ENCODE measurements around the gene CALHM1. TPM values are rescaled to one million over a fixed set of nuclear protein-coding genes. Genes with fewer than 3 reads are reported as not detected.

Gene CALHM1
- total RNA-seq, 1 donor from 2014 or later = not detected

DNA sequence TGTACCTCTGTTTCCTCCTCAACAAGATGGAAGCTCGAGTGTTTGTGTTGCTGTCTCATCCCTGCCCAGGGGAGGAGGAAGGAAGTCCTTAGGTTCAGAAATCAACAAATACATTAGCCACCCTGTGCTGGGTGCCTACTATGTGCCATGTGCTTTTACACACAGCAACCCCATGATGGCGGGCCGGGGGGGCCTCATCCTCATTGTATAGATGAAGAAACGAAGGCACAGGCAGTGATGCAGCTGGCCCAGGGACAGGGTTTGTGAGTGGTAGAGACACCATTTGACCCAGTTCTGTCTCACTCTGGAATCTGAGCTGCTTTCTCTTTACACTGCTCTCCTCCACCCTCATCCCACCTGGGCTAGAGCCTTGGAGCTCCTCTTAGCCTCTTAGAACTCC is 4.7 kb downstream of the CALHM1 start:
- Mint-ChIP-seq H3K27ac (ENCODE audit: unreplicated experiment) (no peak overlapping the region), H3K27me3 (ENCODE audit: unreplicated experiment) (no peaks in the 10 kb centered on the region), H3K4me1 (ENCODE audit: low read depth, unreplicated experiment) (peaks cover 2% of the 10 kb centered on the region), H3K36me3 (ENCODE audit: unreplicated experiment) (peaks cover 3% of the 10 kb centered on the region), H3K9me3 (ENCODE audit: unreplicated experiment) (peaks cover 3% of the 10 kb centered on the region), H3K4me3 (ENCODE audit: unreplicated experiment) (no peak overlapping the region)
- no peak for DNase-seq
- TF ChIP-seq, protein P1, sequence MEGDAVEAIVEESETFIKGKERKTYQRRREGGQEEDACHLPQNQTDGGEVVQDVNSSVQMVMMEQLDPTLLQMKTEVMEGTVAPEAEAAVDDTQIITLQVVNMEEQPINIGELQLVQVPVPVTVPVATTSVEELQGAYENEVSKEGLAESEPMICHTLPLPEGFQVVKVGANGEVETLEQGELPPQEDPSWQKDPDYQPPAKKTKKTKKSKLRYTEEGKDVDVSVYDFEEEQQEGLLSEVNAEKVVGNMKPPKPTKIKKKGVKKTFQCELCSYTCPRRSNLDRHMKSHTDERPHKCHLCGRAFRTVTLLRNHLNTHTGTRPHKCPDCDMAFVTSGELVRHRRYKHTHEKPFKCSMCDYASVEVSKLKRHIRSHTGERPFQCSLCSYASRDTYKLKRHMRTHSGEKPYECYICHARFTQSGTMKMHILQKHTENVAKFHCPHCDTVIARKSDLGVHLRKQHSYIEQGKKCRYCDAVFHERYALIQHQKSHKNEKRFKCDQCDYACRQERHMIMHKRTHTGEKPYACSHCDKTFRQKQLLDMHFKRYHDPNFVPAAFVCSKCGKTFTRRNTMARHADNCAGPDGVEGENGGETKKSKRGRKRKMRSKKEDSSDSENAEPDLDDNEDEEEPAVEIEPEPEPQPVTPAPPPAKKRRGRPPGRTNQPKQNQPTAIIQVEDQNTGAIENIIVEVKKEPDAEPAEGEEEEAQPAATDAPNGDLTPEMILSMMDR (IDR thresholded peaks at IDR 0.05; ENCODE audit: partially characterized antibody, unreplicated experiment) = no peak

DNA sequence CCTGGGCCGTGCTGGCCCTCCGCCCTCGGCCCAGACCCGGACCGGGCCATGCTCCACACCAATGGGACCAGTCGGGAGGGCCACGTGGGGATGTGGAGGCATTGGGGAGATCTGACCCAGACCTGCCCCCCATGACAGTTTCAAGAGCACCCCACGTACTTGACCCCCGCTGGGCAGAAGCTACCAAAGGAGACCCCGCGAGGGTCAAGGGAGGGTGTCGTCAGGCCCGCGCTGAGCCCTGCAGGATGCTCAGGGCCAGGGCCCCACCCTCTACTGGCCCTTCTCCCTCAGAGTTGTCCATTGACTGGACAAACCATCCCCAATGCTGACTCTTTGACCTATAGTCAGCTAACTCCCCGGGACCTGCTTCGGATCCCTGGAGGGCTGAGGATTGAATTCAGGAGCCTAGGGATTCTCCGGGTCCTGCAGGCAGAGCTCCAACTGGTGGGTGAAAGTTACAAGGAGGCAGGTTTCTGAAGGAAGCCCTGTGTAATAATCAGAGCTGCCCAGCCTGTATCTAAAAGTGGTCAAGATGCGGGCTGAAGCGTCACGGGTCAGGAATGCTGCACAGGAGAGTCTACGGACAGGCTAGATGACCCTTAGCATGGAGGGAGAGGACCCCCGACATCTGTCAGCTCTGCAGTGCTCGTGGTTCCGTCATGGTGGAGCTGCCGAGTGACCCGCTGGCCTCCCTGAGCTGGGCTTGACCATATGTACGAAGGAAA is 6.0 kb downstream of the CALHM1 start:
- Mint-ChIP-seq H3K27ac (ENCODE audit: unreplicated experiment) (no peak overlapping the region), H3K27me3 (ENCODE audit: unreplicated experiment) (peaks cover under 1% of the 10 kb centered on the region), H3K9me3 (ENCODE audit: unreplicated experiment) (peaks cover 8% of the 10 kb centered on the region), H3K36me3 (ENCODE audit: unreplicated experiment) (peaks cover 10% of the 10 kb centered on the region), H3K4me1 (ENCODE audit: low read depth, unreplicated experiment) (peaks cover 8% of the 10 kb centered on the region), H3K4me3 (ENCODE audit: unreplicated experiment) (peak overlapping the region; percentile 34)
- TF ChIP-seq, protein P1 (IDR thresholded peaks at IDR 0.05; ENCODE audit: partially characterized antibody, unreplicated experiment) = no peak
- no peak for DNase-seq

DNA sequence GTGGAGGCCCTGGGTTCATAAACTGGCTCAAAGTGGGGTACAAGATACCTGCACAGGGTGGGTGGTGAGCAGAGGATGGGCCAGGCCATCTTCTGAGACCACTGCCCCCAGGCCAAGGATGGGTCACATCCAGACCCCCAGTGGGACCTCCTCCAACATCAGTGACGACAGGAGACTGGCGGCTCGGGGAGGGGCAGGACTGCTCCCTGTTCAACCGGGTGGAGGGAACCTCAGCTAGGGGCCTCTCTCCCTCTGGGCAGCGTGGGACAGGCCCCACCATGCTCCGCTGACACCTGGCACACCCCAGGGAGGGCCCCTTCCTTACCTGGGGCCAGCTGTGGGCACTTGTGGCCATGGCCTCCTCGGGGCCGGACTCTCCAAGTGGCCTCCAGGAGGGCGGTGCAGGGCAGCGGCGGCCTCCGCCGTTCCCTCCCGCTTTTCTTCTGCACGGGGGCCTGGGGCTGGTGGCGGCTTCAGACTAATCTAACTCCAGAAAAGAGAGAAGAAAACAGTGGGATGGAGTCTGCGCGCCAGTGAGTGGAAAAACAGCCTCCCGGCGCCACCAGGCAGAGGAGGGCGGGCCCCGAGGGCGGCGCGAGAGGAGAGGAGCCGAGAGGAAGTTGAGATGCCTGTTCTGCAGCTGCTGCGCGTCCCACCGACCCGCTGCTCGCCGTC is 6.7 kb downstream of the CALHM1 start, which contains the start of gene CALHM2:
TSS of gene CALHM2 (minus strand) at position 540 of the 675 bp plus-strand sequence. CDS start 2,429 bp downstream, outside the sequence.
- DNase-seq = peak; percentile 57
- Mint-ChIP-seq H3K4me3 (ENCODE audit: unreplicated experiment) (peak within 1 kb of the TSS; percentile 34), H3K9me3 (ENCODE audit: unreplicated experiment) (peaks cover 8% of the 10 kb centered on the region), H3K27me3 (ENCODE audit: unreplicated experiment) (peaks cover 2% of the 10 kb centered on the region), H3K36me3 (ENCODE audit: unreplicated experiment) (peaks cover 11% of the 10 kb centered on the region), H3K27ac (ENCODE audit: unreplicated experiment) (no peak within 1 kb of the TSS), H3K4me1 (ENCODE audit: low read depth, unreplicated experiment) (peaks cover 10% of the 10 kb centered on the region)
- TF ChIP-seq, protein P1 (IDR thresholded peaks at IDR 0.05; ENCODE audit: partially characterized antibody, unreplicated experiment) = no peak

DNA sequence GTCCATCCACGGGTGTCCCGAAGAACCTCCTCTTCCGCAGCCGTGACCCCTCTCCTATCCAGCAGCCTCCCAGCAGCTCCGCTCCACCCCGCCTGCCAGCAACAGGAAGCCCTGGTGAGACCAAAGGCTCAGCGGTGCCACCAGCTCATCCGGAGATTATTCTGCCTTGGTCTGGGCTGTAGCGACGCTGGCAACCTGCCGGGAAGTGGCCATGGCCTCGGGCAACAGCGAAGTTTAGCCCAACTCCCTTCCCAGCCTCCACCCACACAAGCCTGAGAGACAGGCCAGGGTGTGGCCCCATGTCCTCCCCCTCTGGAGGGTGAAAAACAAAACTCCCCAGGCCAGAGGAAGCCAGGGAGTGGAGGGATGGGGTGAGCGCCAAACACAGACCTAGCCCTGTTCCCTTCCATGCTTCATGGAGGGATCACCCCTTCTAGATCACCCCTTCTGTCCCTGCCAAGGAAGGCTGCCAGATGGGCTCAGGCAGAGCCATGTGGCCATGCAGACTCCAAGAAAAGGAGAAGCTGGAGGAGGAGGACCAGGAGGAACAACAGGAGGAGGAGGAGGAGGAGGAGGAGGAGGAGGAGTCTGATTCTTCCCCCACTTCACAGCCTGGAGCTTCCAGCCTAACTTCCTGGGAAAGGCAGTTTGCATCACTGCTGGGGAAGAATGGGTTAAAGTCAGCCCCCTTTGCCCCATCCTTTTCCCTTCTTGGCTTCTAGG is 7.4 kb downstream of the CALHM1 start:
- Mint-ChIP-seq H3K9me3 (ENCODE audit: unreplicated experiment) (peaks cover 8% of the 10 kb centered on the region), H3K4me1 (ENCODE audit: low read depth, unreplicated experiment) (peaks cover 10% of the 10 kb centered on the region), H3K27ac (ENCODE audit: unreplicated experiment) (no peak overlapping the region), H3K36me3 (ENCODE audit: unreplicated experiment) (peaks cover 11% of the 10 kb centered on the region), H3K4me3 (ENCODE audit: unreplicated experiment) (no peak overlapping the region), H3K27me3 (ENCODE audit: unreplicated experiment) (peaks cover 2% of the 10 kb centered on the region)
- TF ChIP-seq, protein P1 (IDR thresholded peaks at IDR 0.05; ENCODE audit: partially characterized antibody, unreplicated experiment) = no peak
- no peak for DNase-seq
